HepG2 (cell line): ENCODE measurements around the gene SLC4A9.

Experiments used
- KAT2B ChIP-seq: fragments of 150-350 bp; IDR thresholded peaks from 2 replicates; pipeline ENCODE4 v1.6.1; 2014; ENCODE audit warnings: low read depth, low read length, borderline replicate concordance
- MAFK ChIP-seq, 2 experiments: IDR thresholded peaks in 1 of 2; conservative IDR thresholded peaks in 1 of 2; 2 replicates each; pipeline ENCODE4 v1.6.1; 2011; ENCODE audit warnings: improper control_type of control experiment in 2 of 2, low read length in 2 of 2
- NFRKB ChIP-seq: fragments of 450-650 bp; IDR thresholded peaks from 2 replicates; pipeline ENCODE4 v1.6.1; 2017
- TAF15 ChIP-seq: fragments of 200-400 bp; formaldehyde crosslinking; IDR thresholded peaks from one replicate; pipeline ENCODE4 v1.6.1; 2018; ENCODE audit warnings: mild to moderate bottlenecking, low read depth, low read length; ENCODE audit not compliant: poor library complexity, severe bottlenecking
- TCF7L2 ChIP-seq: IDR thresholded peaks from 2 replicates; pipeline ENCODE4 v1.6.1; 2011; ENCODE audit warnings: mild to moderate bottlenecking, low read depth, low read length, moderate library complexity
- TEAD3 ChIP-seq: optimal IDR thresholded peaks from 2 replicates; pipeline ENCODE3; 2016; ENCODE audit warnings: borderline replicate concordance
- ZNF33A ChIP-seq: sonication (generic); formaldehyde crosslinking; IDR thresholded peaks from 2 replicates; pipeline ENCODE4 v1.5.1; 2020; ENCODE audit warnings: missing genetic modification reagents, mild to moderate bottlenecking, moderate library complexity, borderline replicate concordance
- ZNF770 ChIP-seq: sonication (generic); formaldehyde crosslinking; IDR thresholded peaks from 2 replicates; pipeline ENCODE4 v1.5.0; 2020; ENCODE audit warnings: mild to moderate bottlenecking, missing genetic modification reagents
- ZNF773 ChIP-seq: sonication (generic); formaldehyde crosslinking; IDR thresholded peaks from 2 replicates; pipeline ENCODE4 v1.4.0; 2020; ENCODE audit warnings: missing genetic modification reagents, borderline replicate concordance
- TF ChIP-seq, protein P1 (sequence below): sonication (generic); formaldehyde crosslinking; IDR thresholded peaks from 2 replicates; pipeline ENCODE4 v1.4.0; 2020; ENCODE audit warnings: mild to moderate bottlenecking, missing genetic modification reagents

- TF ChIP-seq MAFK (conservative IDR thresholded peaks at IDR 0.05 in 1 of 2, IDR thresholded peaks at IDR 0.05 in 1 of 2; ENCODE audit: low read length in 2 of 2), result no peak
- TF ChIP-seq ZNF770 (CRISPR knock-in tag), result no peak
- TF ChIP-seq, protein P1, sequence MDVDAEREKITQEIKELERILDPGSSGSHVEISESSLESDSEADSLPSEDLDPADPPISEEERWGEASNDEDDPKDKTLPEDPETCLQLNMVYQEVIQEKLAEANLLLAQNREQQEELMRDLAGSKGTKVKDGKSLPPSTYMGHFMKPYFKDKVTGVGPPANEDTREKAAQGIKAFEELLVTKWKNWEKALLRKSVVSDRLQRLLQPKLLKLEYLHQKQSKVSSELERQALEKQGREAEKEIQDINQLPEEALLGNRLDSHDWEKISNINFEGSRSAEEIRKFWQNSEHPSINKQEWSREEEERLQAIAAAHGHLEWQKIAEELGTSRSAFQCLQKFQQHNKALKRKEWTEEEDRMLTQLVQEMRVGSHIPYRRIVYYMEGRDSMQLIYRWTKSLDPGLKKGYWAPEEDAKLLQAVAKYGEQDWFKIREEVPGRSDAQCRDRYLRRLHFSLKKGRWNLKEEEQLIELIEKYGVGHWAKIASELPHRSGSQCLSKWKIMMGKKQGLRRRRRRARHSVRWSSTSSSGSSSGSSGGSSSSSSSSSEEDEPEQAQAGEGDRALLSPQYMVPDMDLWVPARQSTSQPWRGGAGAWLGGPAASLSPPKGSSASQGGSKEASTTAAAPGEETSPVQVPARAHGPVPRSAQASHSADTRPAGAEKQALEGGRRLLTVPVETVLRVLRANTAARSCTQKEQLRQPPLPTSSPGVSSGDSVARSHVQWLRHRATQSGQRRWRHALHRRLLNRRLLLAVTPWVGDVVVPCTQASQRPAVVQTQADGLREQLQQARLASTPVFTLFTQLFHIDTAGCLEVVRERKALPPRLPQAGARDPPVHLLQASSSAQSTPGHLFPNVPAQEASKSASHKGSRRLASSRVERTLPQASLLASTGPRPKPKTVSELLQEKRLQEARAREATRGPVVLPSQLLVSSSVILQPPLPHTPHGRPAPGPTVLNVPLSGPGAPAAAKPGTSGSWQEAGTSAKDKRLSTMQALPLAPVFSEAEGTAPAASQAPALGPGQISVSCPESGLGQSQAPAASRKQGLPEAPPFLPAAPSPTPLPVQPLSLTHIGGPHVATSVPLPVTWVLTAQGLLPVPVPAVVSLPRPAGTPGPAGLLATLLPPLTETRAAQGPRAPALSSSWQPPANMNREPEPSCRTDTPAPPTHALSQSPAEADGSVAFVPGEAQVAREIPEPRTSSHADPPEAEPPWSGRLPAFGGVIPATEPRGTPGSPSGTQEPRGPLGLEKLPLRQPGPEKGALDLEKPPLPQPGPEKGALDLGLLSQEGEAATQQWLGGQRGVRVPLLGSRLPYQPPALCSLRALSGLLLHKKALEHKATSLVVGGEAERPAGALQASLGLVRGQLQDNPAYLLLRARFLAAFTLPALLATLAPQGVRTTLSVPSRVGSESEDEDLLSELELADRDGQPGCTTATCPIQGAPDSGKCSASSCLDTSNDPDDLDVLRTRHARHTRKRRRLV (CRISPR knock-in tag), result no peak
- no peak for TF ChIP-seq TCF7L2
- no peak for TF ChIP-seq ZNF773 (CRISPR knock-in tag)
- no peak for TF ChIP-seq TEAD3 (CRISPR knock-in tag)
- no peak for TF ChIP-seq TAF15
- no peak for TF ChIP-seq NFRKB
- no peak for TF ChIP-seq ZNF33A (CRISPR knock-in tag)
- TF ChIP-seq KAT2B, result no peak
These were observed 19.3 kb upstream of the SLC4A9 start for GRCh38 chr5:140340605-140341121.
